Chondrocyte (in vitro differentiated cells): ENCODE data around the gene SMG6. TPM values are rescaled to one million over a fixed set of nuclear protein-coding genes. Genes with fewer than 3 reads are reported as not detected.
A peak's percentile ranks its signal among the peaks of the same experiment; 100 is the strongest.
"Not testable (repeated sequence)": the region's sequence is repeated elsewhere in the genome, so short reads cannot be mapped to it uniquely, and the experiment has no call there.

Experiments used
- DNase-seq: peaks from one replicate; pipeline ENCODE4 v3.0.0; 2021; ENCODE audit warnings: mixed read lengths, low spot score
- H3K27ac Mint-ChIP-seq: one replicate; pipeline ENCODE4 v1.8.0; 2021; ENCODE audit warnings: mild to moderate bottlenecking, moderate library complexity, mixed read lengths; ENCODE audit not compliant: unreplicated experiment
- H3K27me3 Mint-ChIP-seq: 2 replicates; pipeline ENCODE4 v1.8.0; 2021; ENCODE audit warnings: low read depth, mixed read lengths
- H3K36me3 Mint-ChIP-seq: 2 replicates; pipeline ENCODE4 v1.8.0; 2021; ENCODE audit warnings: low read depth, mixed read lengths
- H3K4me1 Mint-ChIP-seq: 2 replicates; pipeline ENCODE4 v1.8.0; 2021; ENCODE audit warnings: low read depth, mild to moderate bottlenecking, mixed read lengths
- H3K4me3 Mint-ChIP-seq: one replicate; pipeline ENCODE4 v1.8.0; 2021; ENCODE audit warnings: mild to moderate bottlenecking, moderate library complexity, mixed read lengths; ENCODE audit not compliant: unreplicated experiment
- H3K9me3 Mint-ChIP-seq: 2 replicates; pipeline ENCODE4 v1.8.0; 2021; ENCODE audit warnings: low read depth, mixed read lengths
- total RNA-seq: library from RNA; stranded (reverse); gene quantifications from 3 replicates; pipeline ENCODE4 v1.2.1, GENCODE V29; 2021
- TF ChIP-seq, protein P1 (sequence below): fragments of 200-600 bp; sonication (generic); IDR thresholded peaks from 2 replicates; pipeline ENCODE4 v1.5.0; 2021; ENCODE audit warnings: antibody characterized with exemption, mild to moderate bottlenecking, moderate library complexity

SMG6 gene
- total RNA-seq, 1 donor from 2014 or later = 33.6 TPM

DNA sequence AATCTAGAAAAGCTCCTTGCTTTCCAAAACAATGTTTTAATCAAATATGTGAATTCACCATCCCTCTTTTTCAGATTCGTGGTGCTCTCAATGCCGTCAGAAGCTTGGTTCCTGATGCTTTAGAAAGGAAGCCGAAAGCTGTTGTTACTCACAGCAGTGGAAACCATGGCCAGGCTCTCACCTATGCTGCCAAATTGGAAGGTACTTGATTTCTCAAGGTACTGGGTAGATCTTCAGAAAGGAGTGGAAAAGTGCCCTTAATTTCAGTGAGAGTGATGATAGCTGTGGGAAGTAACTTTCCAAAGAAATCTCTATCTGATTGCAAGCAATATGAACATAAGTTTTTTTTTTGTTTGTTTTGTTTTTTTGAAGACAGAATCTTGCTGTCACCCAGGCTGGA, 14.2 kb upstream of the SMG6 start:
- no peaks in the 10 kb centered on the region for H3K9me3 Mint-ChIP-seq
- DNase-seq = no peak
- H3K4me1 Mint-ChIP-seq = peaks cover 2% of the 10 kb centered on the region
- H3K4me3 Mint-ChIP-seq = no peak overlapping the region
- H3K27me3 Mint-ChIP-seq = no peaks in the 10 kb centered on the region
- no peak overlapping the region for H3K27ac Mint-ChIP-seq
- TF ChIP-seq, protein P1, sequence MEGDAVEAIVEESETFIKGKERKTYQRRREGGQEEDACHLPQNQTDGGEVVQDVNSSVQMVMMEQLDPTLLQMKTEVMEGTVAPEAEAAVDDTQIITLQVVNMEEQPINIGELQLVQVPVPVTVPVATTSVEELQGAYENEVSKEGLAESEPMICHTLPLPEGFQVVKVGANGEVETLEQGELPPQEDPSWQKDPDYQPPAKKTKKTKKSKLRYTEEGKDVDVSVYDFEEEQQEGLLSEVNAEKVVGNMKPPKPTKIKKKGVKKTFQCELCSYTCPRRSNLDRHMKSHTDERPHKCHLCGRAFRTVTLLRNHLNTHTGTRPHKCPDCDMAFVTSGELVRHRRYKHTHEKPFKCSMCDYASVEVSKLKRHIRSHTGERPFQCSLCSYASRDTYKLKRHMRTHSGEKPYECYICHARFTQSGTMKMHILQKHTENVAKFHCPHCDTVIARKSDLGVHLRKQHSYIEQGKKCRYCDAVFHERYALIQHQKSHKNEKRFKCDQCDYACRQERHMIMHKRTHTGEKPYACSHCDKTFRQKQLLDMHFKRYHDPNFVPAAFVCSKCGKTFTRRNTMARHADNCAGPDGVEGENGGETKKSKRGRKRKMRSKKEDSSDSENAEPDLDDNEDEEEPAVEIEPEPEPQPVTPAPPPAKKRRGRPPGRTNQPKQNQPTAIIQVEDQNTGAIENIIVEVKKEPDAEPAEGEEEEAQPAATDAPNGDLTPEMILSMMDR = no peak
- H3K36me3 Mint-ChIP-seq = peaks cover 3% of the 10 kb centered on the region

DNA sequence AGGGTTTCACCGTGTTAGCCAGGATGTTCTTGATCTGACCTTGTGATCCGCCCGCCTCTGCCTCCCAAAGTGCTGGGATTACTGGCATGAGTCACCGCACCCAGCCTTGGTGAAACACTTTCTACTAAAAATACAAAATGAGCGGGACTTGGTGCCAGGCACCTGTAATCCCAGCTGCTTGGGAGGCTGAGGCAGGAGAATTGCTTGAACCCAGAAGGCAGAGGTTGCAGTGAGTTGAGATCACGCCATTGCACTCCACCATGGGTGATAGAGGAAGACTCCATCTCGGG, 13.3 kb upstream of the SMG6 start:
- not testable (repeated sequence) for H3K4me3 Mint-ChIP-seq, H3K27me3 Mint-ChIP-seq, H3K27ac Mint-ChIP-seq, DNase-seq, H3K4me1 Mint-ChIP-seq, H3K9me3 Mint-ChIP-seq, H3K36me3 Mint-ChIP-seq

DNA sequence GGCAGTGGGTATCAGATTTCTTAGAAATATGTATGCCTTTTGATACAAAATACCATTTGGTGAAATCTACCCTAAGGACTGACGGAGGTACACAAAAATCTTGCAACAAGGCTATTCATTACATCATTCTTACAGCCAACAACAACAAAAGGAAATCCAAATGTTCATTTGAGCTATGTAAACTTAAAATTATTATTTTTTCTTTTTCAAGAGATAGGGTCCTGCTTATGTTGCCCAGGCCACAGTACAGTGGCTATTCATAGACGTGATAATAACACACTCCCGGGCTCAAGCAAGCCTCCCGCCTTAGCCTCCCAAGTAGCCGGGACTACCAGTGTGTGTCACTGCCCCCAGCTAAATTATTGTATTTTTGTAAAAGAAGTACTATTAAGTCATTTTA, 9.2 kb upstream of the SMG6 start:
- H3K4me3 Mint-ChIP-seq = no peak overlapping the region

DNA sequence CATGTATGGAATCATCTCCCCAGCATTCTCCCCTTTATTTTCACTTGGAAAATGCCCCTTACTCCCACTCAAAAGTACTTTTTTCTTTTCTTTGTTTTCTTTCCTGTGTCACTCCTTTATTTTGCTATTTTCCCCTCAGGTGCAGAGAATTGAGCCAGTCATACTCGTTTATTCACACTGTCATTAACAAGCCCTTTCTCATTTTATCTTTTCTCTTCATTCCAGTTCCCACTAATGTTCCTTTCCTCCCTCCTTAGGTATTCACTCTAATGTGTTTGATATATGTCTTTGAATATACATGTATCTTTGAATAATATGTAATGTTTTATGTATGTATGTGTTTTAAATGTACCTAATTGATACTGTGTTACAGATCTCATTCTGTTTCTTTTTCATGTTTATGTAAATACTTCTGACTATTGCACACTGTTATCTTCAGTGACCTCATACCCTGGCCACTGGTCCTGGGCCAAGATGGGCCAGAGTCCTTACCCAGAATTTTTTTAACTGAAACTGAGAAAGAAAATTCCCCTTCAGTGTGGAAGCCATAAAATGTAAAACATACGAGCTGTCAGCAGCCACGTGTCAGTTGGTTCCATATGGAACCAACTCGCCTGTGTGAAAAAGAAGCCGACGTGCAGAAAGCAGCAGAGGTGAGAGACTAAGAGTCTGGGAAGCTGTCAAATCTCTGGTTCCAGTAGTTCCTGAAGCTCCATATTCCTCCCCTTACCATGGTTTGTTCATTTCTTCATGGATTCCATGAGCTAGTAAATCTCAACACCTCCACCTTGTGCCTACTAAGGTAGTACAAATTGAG, 6.0 kb upstream of the SMG6 start:
- Mint-ChIP-seq H3K4me1 (peaks cover 16% of the 10 kb centered on the region), H3K4me3 (no peak overlapping the region), H3K27ac (no peak overlapping the region), H3K36me3 (no peaks in the 10 kb centered on the region), H3K27me3 (no peaks in the 10 kb centered on the region), H3K9me3 (no peaks in the 10 kb centered on the region)
- TF ChIP-seq, protein P1 = no peak
- no peak for DNase-seq

More for the DNA sequence above, 9.2 kb upstream of the SMG6 start:
- H3K9me3 Mint-ChIP-seq = no peaks in the 10 kb centered on the region
- DNase-seq = no peak
- peak overlapping the region; percentile 89 for H3K27ac Mint-ChIP-seq
- H3K36me3 Mint-ChIP-seq = no peaks in the 10 kb centered on the region
- peaks cover 11% of the 10 kb centered on the region for H3K4me1 Mint-ChIP-seq
- TF ChIP-seq, protein P1 = no peak
- H3K27me3 Mint-ChIP-seq = no peaks in the 10 kb centered on the region

DNA sequence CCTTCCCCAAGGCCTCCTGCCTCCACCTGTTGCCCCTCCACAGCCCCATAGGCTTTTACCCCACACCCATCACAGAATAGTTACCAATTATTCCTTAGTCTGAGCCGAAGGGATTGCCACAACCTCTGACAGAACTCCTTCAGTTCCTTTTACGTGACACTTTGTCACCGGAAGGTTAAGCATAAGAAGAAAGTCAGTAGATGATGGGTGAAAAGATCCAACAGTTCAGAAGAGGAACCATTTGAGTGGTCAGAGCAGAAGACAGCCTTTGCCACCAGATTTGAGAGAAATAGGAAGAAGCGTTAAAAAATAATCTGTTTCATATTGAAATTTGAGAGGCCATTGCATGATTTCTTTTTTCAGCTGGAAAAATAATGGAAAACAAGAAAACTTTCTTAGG, 1.3 kb upstream of the SMG6 start:
- peaks cover 31% of the 10 kb centered on the region for H3K4me1 Mint-ChIP-seq

More for the DNA sequence above, 1.3 kb upstream of the SMG6 start:
- no peak for DNase-seq
- Mint-ChIP-seq H3K4me3 (peak overlapping the region; percentile 51), H3K9me3 (no peaks in the 10 kb centered on the region), H3K27ac (no peak overlapping the region), H3K36me3 (peaks cover 6% of the 10 kb centered on the region), H3K27me3 (no peaks in the 10 kb centered on the region)
- TF ChIP-seq, protein P1 = no peak
